Stomach smooth muscle (tissue), 2 donors: ENCODE results near the gene TSHR.

Experiments
- H3K27ac ChIP-seq: one replicate; pipeline ENCODE4 v1.7.0; 2013; ENCODE audit warnings: mild to moderate bottlenecking, low read length, inconsistent platforms
- H3K27me3 ChIP-seq, 2 donors: one replicate each; pipeline ENCODE4 v1.7.0; 2013; ENCODE audit warnings: low read length in 2 of 2; ENCODE audit not compliant: insufficient read depth in 2 of 2, control insufficient read depth in 1 of 2
- H3K36me3 ChIP-seq, 2 donors: one replicate each; pipeline ENCODE4 v1.7.0; 2013; ENCODE audit warnings: low read length in 2 of 2; ENCODE audit not compliant: control insufficient read depth in 2 of 2, insufficient read depth in 2 of 2
- H3K4me1 ChIP-seq: one replicate; pipeline ENCODE4 v1.7.0; 2013; ENCODE audit warnings: low read length; ENCODE audit not compliant: control insufficient read depth, insufficient read depth
- H3K4me3 ChIP-seq, 2 donors: one replicate each; pipeline ENCODE4 v1.7.0; 2013; ENCODE audit warnings: low read length in 2 of 2
- H3K9ac ChIP-seq, 2 donors: one replicate each; pipeline ENCODE4 v1.7.0; 2013; ENCODE audit warnings: low read length in 2 of 2, mild to moderate bottlenecking in 1 of 2
- H3K9me3 ChIP-seq, 2 donors: one replicate each; pipeline ENCODE4 v1.7.0; 2013; ENCODE audit warnings: low read length in 2 of 2; ENCODE audit not compliant: control insufficient read depth in 2 of 2
- donor health status: healthy.
- donor health status: Pancreatic carcinoma.

TSHR gene

GRCh38 chr14:81172353-81172752, 216.9 kb downstream of the TSHR start:
- Histone ChIP-seq H3K9ac (no peak overlapping the region), H3K36me3 (no peaks in the 10 kb centered on the region), H3K4me3 (no peak overlapping the region), H3K27me3 (no peaks in the 10 kb centered on the region), H3K27ac (no peak overlapping the region), H3K4me1 (peaks cover 7% of the 10 kb centered on the region), H3K9me3 (no peaks in the 10 kb centered on the region)

- H3K36me3 ChIP-seq, result no peaks in the 10 kb centered on the region
- peaks cover 7% of the 10 kb centered on the region for H3K4me1 ChIP-seq
- H3K27ac ChIP-seq, result no peak overlapping the region
- no peak overlapping the region for H3K9ac ChIP-seq
- no peaks in the 10 kb centered on the region for H3K27me3 ChIP-seq
- no peak overlapping the region for H3K4me3 ChIP-seq
- H3K9me3 ChIP-seq, result no peaks in the 10 kb centered on the region
Observed at GRCh38 chr14:81172881-81173280, 217.5 kb downstream of the TSHR start.

GRCh38 chr14:81176241-81176640, 220.8 kb downstream of the TSHR start:
- no peak overlapping the region for H3K9ac ChIP-seq
- H3K27me3 ChIP-seq, result no peaks in the 10 kb centered on the region
- no peak overlapping the region for H3K27ac ChIP-seq
- H3K4me1 ChIP-seq, result no peaks in the 10 kb centered on the region
- no peaks in the 10 kb centered on the region for H3K9me3 ChIP-seq
- H3K4me3 ChIP-seq, result no peak overlapping the region
- no peaks in the 10 kb centered on the region for H3K36me3 ChIP-seq

GRCh38 chr14:81177225-81177624, 221.8 kb downstream of the TSHR start:
- peak overlapping the region; percentile 6 to 8 for H3K9ac ChIP-seq
- no peaks in the 10 kb centered on the region for H3K4me1 ChIP-seq
- no peak overlapping the region for H3K27ac ChIP-seq
- peak overlapping the region; percentile 47 to 70 for H3K4me3 ChIP-seq
- H3K9me3 ChIP-seq, result no peaks in the 10 kb centered on the region
- H3K36me3 ChIP-seq, result no peaks in the 10 kb centered on the region
- no peaks in the 10 kb centered on the region for H3K27me3 ChIP-seq

- H3K4me3 ChIP-seq, result peak overlapping the region; percentile 47 to 70
- H3K4me1 ChIP-seq, result no peaks in the 10 kb centered on the region
- no peak overlapping the region for H3K27ac ChIP-seq
- H3K9ac ChIP-seq, result peak overlapping the region in 1 of 2 donors; percentile 8
- no peaks in the 10 kb centered on the region for H3K27me3 ChIP-seq
- H3K9me3 ChIP-seq, result no peaks in the 10 kb centered on the region
- H3K36me3 ChIP-seq, result no peaks in the 10 kb centered on the region
Observed at GRCh38 chr14:81178063-81178462, 222.6 kb downstream of the TSHR start.

- H3K36me3 ChIP-seq, result no peaks in the 10 kb centered on the region
- H3K27me3 ChIP-seq, result no peaks in the 10 kb centered on the region
- no peaks in the 10 kb centered on the region for H3K9me3 ChIP-seq
- H3K27ac ChIP-seq, result no peak overlapping the region
- H3K9ac ChIP-seq, result no peak overlapping the region
- H3K4me1 ChIP-seq, result no peaks in the 10 kb centered on the region
- no peak overlapping the region for H3K4me3 ChIP-seq
Observed at GRCh38 chr14:81179631-81180030, 224.2 kb downstream of the TSHR start.

GRCh38 chr14:81187832-81188522, 232.6 kb downstream of the TSHR start:
- Histone ChIP-seq H3K27me3 (no peaks in the 10 kb centered on the region), H3K27ac (no peak overlapping the region), H3K9me3 (no peaks in the 10 kb centered on the region), H3K4me1 (no peaks in the 10 kb centered on the region), H3K36me3 (peaks cover 7 to 8% of the 10 kb centered on the region in 2 donors), H3K9ac (no peak overlapping the region), H3K4me3 (no peak overlapping the region)

- Histone ChIP-seq H3K9me3 (no peaks in the 10 kb centered on the region), H3K36me3 (peaks cover 13 to 16% of the 10 kb centered on the region in 2 donors), H3K4me1 (no peaks in the 10 kb centered on the region), H3K4me3 (no peak overlapping the region), H3K27ac (no peak overlapping the region), H3K9ac (no peak overlapping the region), H3K27me3 (no peaks in the 10 kb centered on the region)
Observed at GRCh38 chr14:81192594-81192993, 237.2 kb downstream of the TSHR start.

- Histone ChIP-seq H3K36me3 (peaks cover 13 to 16% of the 10 kb centered on the region in 2 donors), H3K9ac (no peak overlapping the region)
Observed at GRCh38 chr14:81193924-81194633, 238.7 kb downstream of the TSHR start.

More at GRCh38 chr14:81193924-81194633, 238.7 kb downstream of the TSHR start:
- Histone ChIP-seq H3K27me3 (no peaks in the 10 kb centered on the region), H3K9me3 (no peaks in the 10 kb centered on the region), H3K27ac (no peak overlapping the region), H3K4me3 (no peak overlapping the region), H3K4me1 (no peaks in the 10 kb centered on the region)
